ENCODE results near the gene GJA5.

GRCh38 chr1:147717051-147717705 is 43.2 kb downstream of the GJA5 start:
- no peak for TF ChIP-seq CTCF (conservative IDR thresholded peaks at IDR 0.05)
- TF ChIP-seq EZH2 (IDR thresholded peaks at IDR 0.05; ENCODE audit: low read depth) = no peak

Data from PC-9 (cell line).